WTC11 (cell line): ENCODE data around the gene ENOX2. TPM values are rescaled to one million over a fixed set of nuclear protein-coding genes. Genes with fewer than 3 reads are reported as not detected.

Experiments used
- ATAC-seq: fragments of 200-7000 bp; cut with Tn5 transposase; 2 replicates; pipeline ENCODE4 v1.10.0; 2021; ENCODE audit warnings: mild to moderate bottlenecking, moderate library complexity
- CTCF ChIA-PET: fragments of 300-600 bp; sonication (Branson Sonifier 250); formaldehyde crosslinking; loops from one replicate; lab custom pipeline; 2021; ENCODE audit warnings: antibody characterized with exemption; lab: Charles Lee
- POLR2A ChIA-PET: fragments of 350-600 bp; sonication (Branson Sonifier 250); formaldehyde crosslinking; loops from one replicate; lab custom pipeline; 2021; ENCODE audit warnings: antibody characterized with exemption; lab: Charles Lee
- DNase-seq: peaks from one replicate; pipeline ENCODE4 v3.0.0; 2021; ENCODE audit warnings: low spot score
- H3K27ac Mint-ChIP-seq: 2 replicates; pipeline ENCODE4 v1.8.0; 2021; ENCODE audit warnings: mixed read lengths
- H3K27me3 Mint-ChIP-seq: 2 replicates; pipeline ENCODE4 v1.8.0; 2021; ENCODE audit warnings: low read depth, mild to moderate bottlenecking, moderate library complexity, mixed read lengths
- H3K36me3 Mint-ChIP-seq: 2 replicates; pipeline ENCODE4 v1.8.0; 2021; ENCODE audit warnings: mixed read lengths
- H3K4me1 Mint-ChIP-seq: 2 replicates; pipeline ENCODE4 v1.8.0; 2022; ENCODE audit warnings: mixed read lengths
- H3K4me3 Mint-ChIP-seq: 2 replicates; pipeline ENCODE4 v1.8.0; 2021; ENCODE audit warnings: mild to moderate bottlenecking, moderate library complexity, mixed read lengths
- H3K9me3 Mint-ChIP-seq: 2 replicates; pipeline ENCODE4 v1.8.0; 2021; ENCODE audit warnings: mixed read lengths
- ATF1 ChIP-seq: sonication (generic); formaldehyde crosslinking; IDR thresholded peaks from 2 replicates; pipeline ENCODE4 v1.8.1; 2023; ENCODE audit warnings: mild to moderate bottlenecking, moderate library complexity, missing genetic modification reagents
- ELF4 ChIP-seq: sonication (generic); formaldehyde crosslinking; IDR thresholded peaks from 2 replicates; pipeline ENCODE4 v1.8.1; 2022; ENCODE audit warnings: low read depth, mild to moderate bottlenecking, moderate library complexity, missing genetic modification reagents
- ESRRA ChIP-seq: sonication (generic); formaldehyde crosslinking; IDR thresholded peaks from 2 replicates; pipeline ENCODE4 v1.8.1; 2022; ENCODE audit warnings: mild to moderate bottlenecking, missing genetic modification reagents, borderline replicate concordance
- FOXP1 ChIP-seq: sonication (generic); formaldehyde crosslinking; IDR thresholded peaks from 2 replicates; pipeline ENCODE4 v1.8.0; 2022; ENCODE audit warnings: missing genetic modification reagents, mild to moderate bottlenecking, moderate library complexity, borderline replicate concordance
- MXD4 ChIP-seq: fragments of 250-450 bp; sonication (Bioruptor Pico); IDR thresholded peaks from 2 replicates; pipeline ENCODE4 v1.8.0; 2021; ENCODE audit warnings: mild to moderate bottlenecking, moderate library complexity, borderline replicate concordance
- MYBL2 ChIP-seq: sonication (generic); formaldehyde crosslinking; IDR thresholded peaks from 2 replicates; pipeline ENCODE4 v1.8.1; 2023; ENCODE audit warnings: mild to moderate bottlenecking, moderate library complexity, missing genetic modification reagents
- NFE2L1 ChIP-seq: sonication (generic); formaldehyde crosslinking; IDR thresholded peaks from 2 replicates; pipeline ENCODE4 v1.8.1; 2023; ENCODE audit warnings: missing genetic modification reagents
- NFYB ChIP-seq: sonication (generic); formaldehyde crosslinking; conservative IDR thresholded peaks from 2 replicates; pipeline ENCODE4 v1.8.0; 2022; ENCODE audit warnings: low read depth, missing genetic modification reagents
- RELA ChIP-seq: sonication (generic); formaldehyde crosslinking; IDR thresholded peaks from 2 replicates; pipeline ENCODE4 v1.8.1; 2022; ENCODE audit warnings: missing genetic modification reagents, mild to moderate bottlenecking, borderline replicate concordance
- SMAD3 ChIP-seq: sonication (generic); formaldehyde crosslinking; IDR thresholded peaks from 2 replicates; pipeline ENCODE4 v1.8.0; 2022; ENCODE audit warnings: missing genetic modification reagents, mild to moderate bottlenecking, borderline replicate concordance
- SMAD4 ChIP-seq: sonication (generic); formaldehyde crosslinking; IDR thresholded peaks from 2 replicates; pipeline ENCODE4 v1.8.0; 2022; ENCODE audit warnings: mild to moderate bottlenecking, missing genetic modification reagents
- SOX15 ChIP-seq: fragments of 250-450 bp; sonication (Bioruptor Pico); IDR thresholded peaks from 2 replicates; pipeline ENCODE4 v1.9.0; 2021; ENCODE audit warnings: mild to moderate bottlenecking
- ZNF138 ChIP-seq: sonication (generic); formaldehyde crosslinking; conservative IDR thresholded peaks from 2 replicates; pipeline ENCODE4 v1.8.1; 2022; ENCODE audit warnings: mild to moderate bottlenecking, moderate library complexity, missing genetic modification reagents
- ZNF219 ChIP-seq: sonication (generic); formaldehyde crosslinking; IDR thresholded peaks from 2 replicates; pipeline ENCODE4 v1.8.0; 2023; ENCODE audit warnings: missing genetic modification reagents, mild to moderate bottlenecking, borderline replicate concordance
- total RNA-seq: library from RNA; stranded (reverse); gene quantifications from 3 replicates; pipeline ENCODE4 v1.2.3, GENCODE V29; 2021
- TF ChIP-seq, protein P1 (sequence below): fragments of 250-450 bp; sonication (Bioruptor Pico); IDR thresholded peaks from 2 replicates; pipeline ENCODE4 v1.9.0; 2021; ENCODE audit warnings: mild to moderate bottlenecking, borderline replicate concordance
- TF ChIP-seq, protein P2 (sequence below): sonication (generic); formaldehyde crosslinking; IDR thresholded peaks from 2 replicates; pipeline ENCODE4 v1.8.0; 2022; ENCODE audit warnings: mild to moderate bottlenecking, missing genetic modification reagents
- TF ChIP-seq, protein P3 (sequence below): fragments of 250-450 bp; sonication (Bioruptor Pico); IDR thresholded peaks from 2 replicates; pipeline ENCODE4 v1.9.0; 2021; ENCODE audit warnings: mild to moderate bottlenecking
- TF ChIP-seq, protein P4 (sequence below): sonication (generic); formaldehyde crosslinking; IDR thresholded peaks from 2 replicates; pipeline ENCODE4 v1.8.1; 2023; ENCODE audit warnings: mild to moderate bottlenecking, moderate library complexity, missing genetic modification reagents
- TF ChIP-seq, protein P5 (sequence below): sonication (generic); formaldehyde crosslinking; IDR thresholded peaks from 2 replicates; pipeline ENCODE4 v1.8.1; 2022; ENCODE audit warnings: mild to moderate bottlenecking, moderate library complexity, missing genetic modification reagents
- TF ChIP-seq, protein P6 (sequence below): sonication (generic); formaldehyde crosslinking; IDR thresholded peaks from 2 replicates; pipeline ENCODE4 v1.8.1; 2022; ENCODE audit warnings: low read depth, missing genetic modification reagents, borderline replicate concordance

The ENOX2 gene
- total RNA-seq, 1 experiment from 2014 or later, result 13.8 TPM

DNA sequence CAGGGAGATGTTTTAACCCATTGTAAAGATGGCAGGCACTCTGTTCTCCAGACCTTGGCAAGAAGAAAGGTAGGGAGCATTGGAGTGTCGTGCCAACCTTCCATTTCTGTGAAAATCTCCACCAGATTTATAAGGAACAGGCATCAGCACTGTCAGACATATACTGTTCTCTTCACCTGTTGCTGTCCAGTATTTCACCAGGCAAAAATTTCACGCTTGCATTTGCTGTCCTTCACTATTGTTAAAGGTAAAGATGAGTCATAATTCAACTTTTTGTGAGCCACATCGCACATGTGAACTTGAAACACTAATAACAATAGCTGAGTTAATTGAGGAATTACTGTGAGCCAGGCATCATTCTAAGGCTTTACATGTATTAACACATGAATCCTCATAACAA lies 203.4 kb downstream of the ENOX2 start:
- no peaks in the 10 kb centered on the region for H3K9me3 Mint-ChIP-seq
- POLR2A ChIA-PET, result interaction anchor here (0.6 kb wide), 1 partner anchor 71 kb away, joined by 3 read pairs; no protein-coding TSS in a partner anchor
- DNase-seq (no peak), ATAC-seq (no peak)
- H3K27ac Mint-ChIP-seq, result no peak overlapping the region
- no peaks in the 10 kb centered on the region for H3K36me3 Mint-ChIP-seq
- H3K27me3 Mint-ChIP-seq, result no peaks in the 10 kb centered on the region
- TF ChIP-seq ELF4 (CRISPR knock-in tag) (no peak), SMAD4 (CRISPR knock-in tag) (no peak), MXD4 (no peak), FOXP1 (CRISPR knock-in tag) (no peak), RELA (no peak), ATF1 (CRISPR knock-in tag) (no peak), ESRRA (CRISPR knock-in tag) (no peak), SOX15 (CRISPR knock-in tag) (no peak), SMAD3 (CRISPR knock-in tag) (no peak)
- TF ChIP-seq, protein P1, sequence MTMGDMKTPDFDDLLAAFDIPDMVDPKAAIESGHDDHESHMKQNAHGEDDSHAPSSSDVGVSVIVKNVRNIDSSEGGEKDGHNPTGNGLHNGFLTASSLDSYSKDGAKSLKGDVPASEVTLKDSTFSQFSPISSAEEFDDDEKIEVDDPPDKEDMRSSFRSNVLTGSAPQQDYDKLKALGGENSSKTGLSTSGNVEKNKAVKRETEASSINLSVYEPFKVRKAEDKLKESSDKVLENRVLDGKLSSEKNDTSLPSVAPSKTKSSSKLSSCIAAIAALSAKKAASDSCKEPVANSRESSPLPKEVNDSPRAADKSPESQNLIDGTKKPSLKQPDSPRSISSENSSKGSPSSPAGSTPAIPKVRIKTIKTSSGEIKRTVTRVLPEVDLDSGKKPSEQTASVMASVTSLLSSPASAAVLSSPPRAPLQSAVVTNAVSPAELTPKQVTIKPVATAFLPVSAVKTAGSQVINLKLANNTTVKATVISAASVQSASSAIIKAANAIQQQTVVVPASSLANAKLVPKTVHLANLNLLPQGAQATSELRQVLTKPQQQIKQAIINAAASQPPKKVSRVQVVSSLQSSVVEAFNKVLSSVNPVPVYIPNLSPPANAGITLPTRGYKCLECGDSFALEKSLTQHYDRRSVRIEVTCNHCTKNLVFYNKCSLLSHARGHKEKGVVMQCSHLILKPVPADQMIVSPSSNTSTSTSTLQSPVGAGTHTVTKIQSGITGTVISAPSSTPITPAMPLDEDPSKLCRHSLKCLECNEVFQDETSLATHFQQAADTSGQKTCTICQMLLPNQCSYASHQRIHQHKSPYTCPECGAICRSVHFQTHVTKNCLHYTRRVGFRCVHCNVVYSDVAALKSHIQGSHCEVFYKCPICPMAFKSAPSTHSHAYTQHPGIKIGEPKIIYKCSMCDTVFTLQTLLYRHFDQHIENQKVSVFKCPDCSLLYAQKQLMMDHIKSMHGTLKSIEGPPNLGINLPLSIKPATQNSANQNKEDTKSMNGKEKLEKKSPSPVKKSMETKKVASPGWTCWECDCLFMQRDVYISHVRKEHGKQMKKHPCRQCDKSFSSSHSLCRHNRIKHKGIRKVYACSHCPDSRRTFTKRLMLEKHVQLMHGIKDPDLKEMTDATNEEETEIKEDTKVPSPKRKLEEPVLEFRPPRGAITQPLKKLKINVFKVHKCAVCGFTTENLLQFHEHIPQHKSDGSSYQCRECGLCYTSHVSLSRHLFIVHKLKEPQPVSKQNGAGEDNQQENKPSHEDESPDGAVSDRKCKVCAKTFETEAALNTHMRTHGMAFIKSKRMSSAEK (CRISPR knock-in tag), result no peak
- TF ChIP-seq, protein P2, sequence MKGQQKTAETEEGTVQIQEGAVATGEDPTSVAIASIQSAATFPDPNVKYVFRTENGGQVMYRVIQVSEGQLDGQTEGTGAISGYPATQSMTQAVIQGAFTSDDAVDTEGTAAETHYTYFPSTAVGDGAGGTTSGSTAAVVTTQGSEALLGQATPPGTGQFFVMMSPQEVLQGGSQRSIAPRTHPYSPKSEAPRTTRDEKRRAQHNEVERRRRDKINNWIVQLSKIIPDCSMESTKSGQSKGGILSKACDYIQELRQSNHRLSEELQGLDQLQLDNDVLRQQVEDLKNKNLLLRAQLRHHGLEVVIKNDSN (CRISPR knock-in tag), result no peak
- TF ChIP-seq, protein P3, sequence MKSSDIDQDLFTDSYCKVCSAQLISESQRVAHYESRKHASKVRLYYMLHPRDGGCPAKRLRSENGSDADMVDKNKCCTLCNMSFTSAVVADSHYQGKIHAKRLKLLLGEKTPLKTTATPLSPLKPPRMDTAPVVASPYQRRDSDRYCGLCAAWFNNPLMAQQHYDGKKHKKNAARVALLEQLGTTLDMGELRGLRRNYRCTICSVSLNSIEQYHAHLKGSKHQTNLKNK (CRISPR knock-in tag), result no peak
- TF ChIP-seq, protein P4, sequence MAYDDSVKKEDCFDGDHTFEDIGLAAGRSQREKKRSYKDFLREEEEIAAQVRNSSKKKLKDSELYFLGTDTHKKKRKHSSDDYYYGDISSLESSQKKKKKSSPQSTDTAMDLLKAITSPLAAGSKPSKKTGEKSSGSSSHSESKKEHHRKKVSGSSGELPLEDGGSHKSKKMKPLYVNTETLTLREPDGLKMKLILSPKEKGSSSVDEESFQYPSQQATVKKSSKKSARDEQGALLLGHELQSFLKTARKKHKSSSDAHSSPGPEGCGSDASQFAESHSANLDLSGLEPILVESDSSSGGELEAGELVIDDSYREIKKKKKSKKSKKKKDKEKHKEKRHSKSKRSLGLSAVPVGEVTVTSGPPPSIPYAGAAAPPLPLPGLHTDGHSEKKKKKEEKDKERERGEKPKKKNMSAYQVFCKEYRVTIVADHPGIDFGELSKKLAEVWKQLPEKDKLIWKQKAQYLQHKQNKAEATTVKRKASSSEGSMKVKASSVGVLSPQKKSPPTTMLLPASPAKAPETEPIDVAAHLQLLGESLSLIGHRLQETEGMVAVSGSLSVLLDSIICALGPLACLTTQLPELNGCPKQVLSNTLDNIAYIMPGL, result no peak
- TF ChIP-seq, protein P5, sequence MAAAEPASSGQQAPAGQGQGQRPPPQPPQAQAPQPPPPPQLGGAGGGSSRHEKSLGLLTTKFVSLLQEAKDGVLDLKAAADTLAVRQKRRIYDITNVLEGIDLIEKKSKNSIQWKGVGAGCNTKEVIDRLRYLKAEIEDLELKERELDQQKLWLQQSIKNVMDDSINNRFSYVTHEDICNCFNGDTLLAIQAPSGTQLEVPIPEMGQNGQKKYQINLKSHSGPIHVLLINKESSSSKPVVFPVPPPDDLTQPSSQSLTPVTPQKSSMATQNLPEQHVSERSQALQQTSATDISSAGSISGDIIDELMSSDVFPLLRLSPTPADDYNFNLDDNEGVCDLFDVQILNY, result no peak
- H3K4me3 Mint-ChIP-seq, result no peak overlapping the region
- no peaks in the 10 kb centered on the region for H3K4me1 Mint-ChIP-seq
- CTCF ChIA-PET, result no interaction called here

DNA sequence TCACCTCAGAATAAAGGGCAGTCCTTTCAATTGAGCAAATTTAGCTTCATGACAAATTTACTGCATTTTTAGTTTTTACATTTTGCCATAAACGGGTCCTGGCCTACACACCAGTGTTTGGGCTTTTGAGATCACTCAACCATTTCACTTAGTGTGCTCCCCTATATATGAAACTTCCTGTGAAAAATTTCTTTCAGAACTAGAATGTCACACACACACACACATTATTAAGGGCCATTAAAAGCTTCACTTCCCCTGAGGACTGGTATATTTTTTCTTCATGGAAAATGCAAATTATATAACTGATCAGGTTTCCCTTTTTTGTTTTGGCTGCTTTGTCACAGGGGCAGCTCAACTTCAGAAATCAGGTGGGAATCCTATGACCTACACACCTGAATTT lies 206.5 kb downstream of the ENOX2 start:
- H3K9me3 Mint-ChIP-seq, result no peaks in the 10 kb centered on the region
- TF ChIP-seq ZNF138 (CRISPR knock-in tag) (no peak), FOXP1 (CRISPR knock-in tag) (no peak), NFYB (no peak), MYBL2 (CRISPR knock-in tag) (no peak), ZNF219 (CRISPR knock-in tag) (no peak), ESRRA (CRISPR knock-in tag) (no peak), NFE2L1 (no peak)
- TF ChIP-seq, protein P6, sequence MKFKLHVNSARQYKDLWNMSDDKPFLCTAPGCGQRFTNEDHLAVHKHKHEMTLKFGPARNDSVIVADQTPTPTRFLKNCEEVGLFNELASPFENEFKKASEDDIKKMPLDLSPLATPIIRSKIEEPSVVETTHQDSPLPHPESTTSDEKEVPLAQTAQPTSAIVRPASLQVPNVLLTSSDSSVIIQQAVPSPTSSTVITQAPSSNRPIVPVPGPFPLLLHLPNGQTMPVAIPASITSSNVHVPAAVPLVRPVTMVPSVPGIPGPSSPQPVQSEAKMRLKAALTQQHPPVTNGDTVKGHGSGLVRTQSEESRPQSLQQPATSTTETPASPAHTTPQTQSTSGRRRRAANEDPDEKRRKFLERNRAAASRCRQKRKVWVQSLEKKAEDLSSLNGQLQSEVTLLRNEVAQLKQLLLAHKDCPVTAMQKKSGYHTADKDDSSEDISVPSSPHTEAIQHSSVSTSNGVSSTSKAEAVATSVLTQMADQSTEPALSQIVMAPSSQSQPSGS (CRISPR knock-in tag), result no peak
- TF ChIP-seq, all 79 proteins: peak for 0
- Mint-ChIP-seq H3K4me3 (no peak overlapping the region), H3K27ac (no peak overlapping the region), H3K27me3 (no peaks in the 10 kb centered on the region; the same call in 1 of the 2 replicates), H3K36me3 (no peaks in the 10 kb centered on the region), H3K4me1 (peaks cover 2% of the 10 kb centered on the region)
- no peak for DNase-seq
- no peak for ATAC-seq
- POLR2A ChIA-PET, result no interaction called here
- CTCF ChIA-PET, result no interaction called here
